OCI-LY7 (cell line): ENCODE measurements around the gene BTRC.

Source experiments
- CTCF ChIP-seq: fragments of 200-600 bp; sonication (generic); conservative IDR thresholded peaks from 2 replicates; pipeline ENCODE4 v1.5.1; 2014; ENCODE audit warnings: mild to moderate bottlenecking, antibody characterized with exemption, low read length, moderate library complexity, mixed read lengths
- EZH2phosphoT487 ChIP-seq: fragments of 200-600 bp; sonication (generic); IDR thresholded peaks from 2 replicates; pipeline ENCODE4 v1.6.1; 2018; ENCODE audit warnings: low read depth, borderline replicate concordance, mild to moderate bottlenecking, mixed run types, antibody characterized with exemption, low read length, moderate library complexity, mixed read lengths

- TF ChIP-seq CTCF (peak; percentile 71), EZH2phosphoT487 (no peak)
Observed at GRCh38 chr10:101495324-101495925, 141.5 kb downstream of the BTRC start.
